GM12873 (cell line): ENCODE data around the gene ZNF462.

Experiments
- CTCF ChIP-seq: IDR thresholded peaks from 2 replicates; pipeline ENCODE4 v1.5.1; 2012; ENCODE audit warnings: low read depth, mild to moderate bottlenecking, moderate library complexity, low read length, control low read depth; ENCODE audit not compliant: insufficient read depth; ENCODE audit errors: missing control alignments

Gene ZNF462

DNA sequence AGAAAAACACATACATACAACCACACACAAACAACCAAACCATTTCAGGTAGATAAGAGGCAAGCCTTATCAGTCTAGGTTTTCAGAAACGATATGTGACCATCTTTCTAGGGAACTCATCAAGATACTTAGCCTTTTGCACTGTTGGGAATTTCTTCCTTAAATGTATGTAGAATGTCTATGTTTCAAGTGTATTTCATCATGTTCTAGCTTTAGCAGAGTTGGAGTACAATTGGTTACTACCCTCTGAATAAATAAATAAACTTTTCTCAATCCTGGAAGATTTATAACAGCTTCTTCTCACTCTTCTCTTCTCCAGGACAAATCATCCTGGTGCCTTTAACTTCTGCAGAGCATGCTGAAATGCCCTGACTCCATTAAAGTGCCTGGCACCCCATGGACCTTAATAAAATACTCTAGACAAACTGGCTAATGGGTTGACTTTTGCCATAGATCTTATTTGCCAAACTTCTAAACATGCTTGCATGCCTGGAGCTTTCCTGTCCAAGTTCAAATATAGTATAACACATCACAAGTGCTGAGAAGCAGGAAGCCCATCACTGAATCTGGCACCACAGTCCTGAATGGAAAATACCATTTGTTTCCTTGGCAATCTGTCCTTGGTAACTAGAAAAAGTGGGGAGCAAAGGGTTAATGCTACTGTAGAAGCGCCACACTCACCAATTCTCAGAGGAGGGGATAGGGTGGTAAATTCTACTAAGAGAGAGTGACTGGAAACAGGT is 33.1 kb upstream of the ZNF462 start:
- TF ChIP-seq CTCF, result no peak

DNA sequence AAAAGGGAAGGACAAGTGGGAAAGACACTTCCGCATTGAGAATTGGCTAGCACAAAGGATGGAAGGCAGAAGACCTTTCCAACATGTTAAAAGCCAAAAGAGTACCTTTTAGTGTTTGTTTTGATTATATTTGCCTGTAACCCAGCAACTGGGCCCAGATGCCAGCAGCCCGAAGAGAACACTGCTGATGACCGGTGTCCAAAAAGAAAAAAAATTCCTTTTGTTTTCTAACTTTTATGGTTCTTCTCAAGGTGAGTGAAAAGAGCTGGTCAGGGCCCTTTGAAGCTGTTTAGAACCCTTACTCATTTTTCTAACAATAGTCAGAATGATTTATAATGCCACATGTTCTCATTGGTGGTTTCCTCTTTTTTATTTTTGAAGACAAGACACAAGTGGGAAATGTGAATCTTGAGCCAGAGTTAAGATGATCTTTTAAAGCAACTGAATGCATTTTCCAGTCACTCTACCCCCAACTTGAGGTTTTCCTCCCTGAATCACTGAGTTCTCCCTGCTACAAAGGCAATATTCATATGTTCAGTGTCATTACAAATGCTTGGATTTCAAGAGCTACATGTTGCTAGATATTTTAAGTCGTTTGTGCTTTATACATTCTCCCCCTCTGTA is 32.3 kb upstream of the ZNF462 start:
- TF ChIP-seq CTCF, result no peak

- no peak for TF ChIP-seq CTCF
Measured at GRCh38 chr9:106834888-106835287, 28.1 kb upstream of the ZNF462 start.

DNA sequence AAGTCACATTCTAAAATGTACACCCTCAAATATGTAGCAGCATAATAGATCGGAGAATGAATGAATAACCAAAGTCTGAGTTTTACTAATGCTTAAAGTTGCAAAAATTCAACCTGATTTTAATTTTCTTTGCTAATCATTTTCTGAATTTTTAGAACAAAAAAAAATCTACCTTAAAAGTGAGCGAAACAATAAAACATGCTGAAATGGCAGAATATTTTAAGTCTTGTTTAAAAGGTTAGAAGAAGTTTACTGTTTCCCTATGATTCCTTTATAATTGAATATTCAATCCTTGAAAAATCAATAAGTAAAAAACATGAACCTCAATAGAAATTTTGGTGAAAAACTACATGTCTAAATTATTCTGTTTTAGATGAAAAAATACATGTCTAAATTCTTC is 27.1 kb upstream of the ZNF462 start:
- TF ChIP-seq CTCF, result no peak

DNA sequence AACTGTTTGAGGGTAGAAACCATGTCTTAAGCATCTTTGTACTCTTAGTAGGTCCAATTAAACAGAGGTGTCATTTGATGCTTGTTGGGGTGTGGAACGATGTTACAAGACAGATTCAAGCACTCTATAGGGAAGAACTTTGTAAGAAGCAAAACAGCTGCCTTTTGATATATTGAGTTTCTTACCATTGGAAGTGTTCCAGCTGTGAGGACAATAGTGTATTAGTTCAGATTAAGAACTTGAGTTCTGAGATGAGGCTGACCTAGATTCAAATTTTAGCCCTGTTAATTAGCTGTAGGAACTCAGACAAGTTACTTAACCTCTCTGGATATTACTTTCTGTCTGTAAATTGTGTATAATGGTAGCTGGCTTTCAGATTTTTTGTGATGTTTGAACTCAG is 19.6 kb upstream of the ZNF462 start:
- TF ChIP-seq CTCF, result no peak

- no peak for TF ChIP-seq CTCF
Measured at GRCh38 chr9:106846307-106846706, 16.7 kb upstream of the ZNF462 start.

DNA sequence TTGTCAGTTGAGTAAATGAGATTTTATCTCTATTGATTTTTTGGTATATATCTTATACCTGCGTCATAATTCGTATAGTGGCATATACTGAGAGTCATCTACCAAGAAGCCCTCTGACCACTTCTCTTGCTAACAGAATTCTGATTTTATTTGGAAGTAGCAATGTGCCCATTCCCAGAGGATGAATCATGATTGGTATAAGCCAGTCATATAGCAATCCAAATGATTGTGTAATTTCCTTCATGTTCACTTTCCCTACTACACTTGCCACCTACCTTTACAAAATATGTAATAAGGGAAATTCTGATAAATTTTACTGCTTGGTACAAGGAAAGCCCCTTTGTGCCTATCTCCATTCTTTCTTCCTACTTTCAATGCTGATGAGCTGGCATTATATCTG is 16.1 kb upstream of the ZNF462 start:
- no peak for TF ChIP-seq CTCF
